K562 (cell line): ENCODE results near the gene ATXN7L2. TPM values are rescaled to one million over a fixed set of nuclear protein-coding genes. Genes with fewer than 3 reads are reported as not detected.

Experiments used
- polyA plus RNA-seq, 8 experiments: library from polyadenylated mRNA; depleted of rRNA in 4 of 8; stranded (reverse) in 5 of 8; unstranded in 3 of 8; fragments of >200 nt; fragmentation: Nextera tagmentation in 2 of 8; fragmentation: Illumina TruSeq in 1 of 8; extraction: Ambion mirVana in 2 of 8; extraction: Trizol in 1 of 8; gene quantifications; 2 replicates each; pipeline versions ENCODE4 v1.2.1 to v1.2.3, GENCODE V29; 2011 to 2014; ENCODE audit warnings: inconsistent platforms in 1 of 8, missing spikeins in 1 of 8
- total RNA-seq, 7 experiments: library from RNA; depleted of rRNA in 6 of 7; stranded (reverse); fragments of >200 nt in 6 of 7; fragmentation: Illumina TruSeq in 2 of 7; extraction: Trizol in 2 of 7; gene quantifications; 2 replicates each; pipeline versions ENCODE4 v1.2.1 to v1.2.3, GENCODE V29; 2011 to 2021; ENCODE audit warnings: low replicate concordance in 1 of 7

ATXN7L2 gene
- total and polyA plus RNA-seq, 9 of the 15 experiments (the other 6 are each of a cell fraction or from before 2014, with no cell fraction given): 0.21 to 10.4 (median 5.8) TPM

Other genes starting within 250 kb of the ATXN7L2 start
Only the 7 nearest of the 16 such genes appear.
- gene SORT1, start 86.0 kb upstream of the ATXN7L2 start, total RNA-seq (2014; rRNA removed): 35.5 and 41.4 TPM in 2 replicates
- 91.0 and 110 TPM in 2 replicates for gene SORT1, start 86.0 kb upstream of the ATXN7L2 start, total RNA-seq (2014; rRNA removed; fragmentation: Illumina TruSeq; extraction: Trizol)
- 88.2 and 96.9 TPM in 2 replicates for gene SORT1, start 86.0 kb upstream of the ATXN7L2 start, total RNA-seq (2015; rRNA removed; fragmentation: Illumina TruSeq; extraction: Trizol)
- 110 and 112 TPM in 2 replicates for gene SORT1, start 86.0 kb upstream of the ATXN7L2 start, total RNA-seq (2021)
- gene SORT1, start 86.0 kb upstream of the ATXN7L2 start, polyA plus RNA-seq (2011; rRNA removed): 78.2 and 92.1 TPM in 2 replicates
- gene SORT1, start 86.0 kb upstream of the ATXN7L2 start, polyA plus RNA-seq (2014; fragmentation: Illumina TruSeq; extraction: Trizol): 65.0 and 68.2 TPM in 2 replicates
- 10 to 100 TPM; 27.4 to 33.3 TPM for gene SORT1, start 86.0 kb upstream of the ATXN7L2 start, polyA plus RNA-seq (2014; fragmentation: Nextera tagmentation; extraction: Ambion mirVana)
- gene SORT1, start 86.0 kb upstream of the ATXN7L2 start, polyA plus RNA-seq (2014; rRNA removed): 41.4 and 43.4 TPM in 2 replicates
- gene PSMA5, start 57.5 kb upstream of the ATXN7L2 start, total RNA-seq (2014; rRNA removed): 77.1 and 82.6 TPM in 2 replicates
- 309 and 348 TPM in 2 replicates for gene PSMA5, start 57.5 kb upstream of the ATXN7L2 start, total RNA-seq (2014; rRNA removed; fragmentation: Illumina TruSeq; extraction: Trizol)
- 155 and 190 TPM in 2 replicates for gene PSMA5, start 57.5 kb upstream of the ATXN7L2 start, total RNA-seq (2015; rRNA removed; fragmentation: Illumina TruSeq; extraction: Trizol)
- gene PSMA5, start 57.5 kb upstream of the ATXN7L2 start, total RNA-seq (2021): 287 and 302 TPM in 2 replicates
- gene PSMA5, start 57.5 kb upstream of the ATXN7L2 start, polyA plus RNA-seq (2011; rRNA removed): 299 and 397 TPM in 2 replicates
- gene PSMA5, start 57.5 kb upstream of the ATXN7L2 start, polyA plus RNA-seq (2014; fragmentation: Illumina TruSeq; extraction: Trizol): 246 and 256 TPM in 2 replicates
- gene PSMA5, start 57.5 kb upstream of the ATXN7L2 start, polyA plus RNA-seq (2014; fragmentation: Nextera tagmentation; extraction: Ambion mirVana): 100 to 1,000 TPM; 451 to 542 TPM
- 225 and 273 TPM in 2 replicates for gene PSMA5, start 57.5 kb upstream of the ATXN7L2 start, polyA plus RNA-seq (2014; rRNA removed)
- 0.04 and 0.05 TPM in 2 replicates for gene SYPL2, start 17.4 kb upstream of the ATXN7L2 start, total RNA-seq (2014; rRNA removed)
- gene SYPL2, start 17.4 kb upstream of the ATXN7L2 start, total RNA-seq (2014; rRNA removed; fragmentation: Illumina TruSeq; extraction: Trizol): 0.03 TPM in 1 of 2 replicates, not detected in the other
- gene SYPL2, start 17.4 kb upstream of the ATXN7L2 start, total RNA-seq (2015; rRNA removed; fragmentation: Illumina TruSeq; extraction: Trizol): 0.07 and 0.08 TPM in 2 replicates
- 0.20 and 0.22 TPM in 2 replicates for gene SYPL2, start 17.4 kb upstream of the ATXN7L2 start, total RNA-seq (2021)
- gene SYPL2, start 17.4 kb upstream of the ATXN7L2 start, polyA plus RNA-seq (2011; rRNA removed): 0.03 TPM in 2 replicates
- 0.12 and 0.35 TPM in 2 replicates for gene SYPL2, start 17.4 kb upstream of the ATXN7L2 start, polyA plus RNA-seq (2014; fragmentation: Illumina TruSeq; extraction: Trizol)
- under 1 TPM in 1 of 2 experiments, not detected in 1; 0.03 TPM for gene SYPL2, start 17.4 kb upstream of the ATXN7L2 start, polyA plus RNA-seq (2014; fragmentation: Nextera tagmentation; extraction: Ambion mirVana)
- gene SYPL2, start 17.4 kb upstream of the ATXN7L2 start, polyA plus RNA-seq (2014; rRNA removed): 0.20 and 0.31 TPM in 2 replicates
- 1.8 and 2.6 TPM in 2 replicates for gene CYB561D1, start 10.2 kb downstream of the ATXN7L2 start, total RNA-seq (2014; rRNA removed)
- gene CYB561D1, start 10.2 kb downstream of the ATXN7L2 start, total RNA-seq (2014; rRNA removed; fragmentation: Illumina TruSeq; extraction: Trizol): 2.6 and 3.2 TPM in 2 replicates
- 3.1 and 3.5 TPM in 2 replicates for gene CYB561D1, start 10.2 kb downstream of the ATXN7L2 start, total RNA-seq (2015; rRNA removed; fragmentation: Illumina TruSeq; extraction: Trizol)
- gene CYB561D1, start 10.2 kb downstream of the ATXN7L2 start, total RNA-seq (2021): 5.9 and 7.2 TPM in 2 replicates
- 6.8 and 8.7 TPM in 2 replicates for gene CYB561D1, start 10.2 kb downstream of the ATXN7L2 start, polyA plus RNA-seq (2011; rRNA removed)
- 4.0 and 4.6 TPM in 2 replicates for gene CYB561D1, start 10.2 kb downstream of the ATXN7L2 start, polyA plus RNA-seq (2014; fragmentation: Illumina TruSeq; extraction: Trizol)
- under 1 TPM; 0.71 to 0.72 TPM for gene CYB561D1, start 10.2 kb downstream of the ATXN7L2 start, polyA plus RNA-seq (2014; fragmentation: Nextera tagmentation; extraction: Ambion mirVana)
- 4.9 and 5.5 TPM in 2 replicates for gene CYB561D1, start 10.2 kb downstream of the ATXN7L2 start, polyA plus RNA-seq (2014; rRNA removed)
- 0.78 and 1.00 TPM in 2 replicates for gene AMIGO1, start 25.8 kb downstream of the ATXN7L2 start, total RNA-seq (2014; rRNA removed)
- 0.67 and 0.69 TPM in 2 replicates for gene AMIGO1, start 25.8 kb downstream of the ATXN7L2 start, total RNA-seq (2014; rRNA removed; fragmentation: Illumina TruSeq; extraction: Trizol)
- gene AMIGO1, start 25.8 kb downstream of the ATXN7L2 start, total RNA-seq (2015; rRNA removed; fragmentation: Illumina TruSeq; extraction: Trizol): 0.53 and 0.54 TPM in 2 replicates
- gene AMIGO1, start 25.8 kb downstream of the ATXN7L2 start, total RNA-seq (2021): 0.72 and 1.0 TPM in 2 replicates
- 0.33 and 0.46 TPM in 2 replicates for gene AMIGO1, start 25.8 kb downstream of the ATXN7L2 start, polyA plus RNA-seq (2011; rRNA removed)
- gene AMIGO1, start 25.8 kb downstream of the ATXN7L2 start, polyA plus RNA-seq (2014; fragmentation: Illumina TruSeq; extraction: Trizol): 0.76 and 0.83 TPM in 2 replicates
- gene AMIGO1, start 25.8 kb downstream of the ATXN7L2 start, polyA plus RNA-seq (2014; fragmentation: Nextera tagmentation; extraction: Ambion mirVana): under 1 TPM; 0.24 to 0.31 TPM
- gene AMIGO1, start 25.8 kb downstream of the ATXN7L2 start, polyA plus RNA-seq (2014; rRNA removed): 0.45 and 0.71 TPM in 2 replicates
- not detected in 2 replicates for gene GPR61, start 56.0 kb downstream of the ATXN7L2 start, total RNA-seq (2014; rRNA removed)
- gene GPR61, start 56.0 kb downstream of the ATXN7L2 start, total RNA-seq (2014; rRNA removed; fragmentation: Illumina TruSeq; extraction: Trizol): 0.04 TPM in 1 of 2 replicates, not detected in the other
- gene GPR61, start 56.0 kb downstream of the ATXN7L2 start, total RNA-seq (2015; rRNA removed; fragmentation: Illumina TruSeq; extraction: Trizol): 0.15 TPM in 1 of 2 replicates, not detected in the other
- gene GPR61, start 56.0 kb downstream of the ATXN7L2 start, total RNA-seq (2021): not detected in 2 replicates
- gene GPR61, start 56.0 kb downstream of the ATXN7L2 start, polyA plus RNA-seq (2011; rRNA removed): 0.15 TPM in 1 of 2 replicates, not detected in the other
- not detected in 2 replicates for gene GPR61, start 56.0 kb downstream of the ATXN7L2 start, polyA plus RNA-seq (2014; fragmentation: Illumina TruSeq; extraction: Trizol)
- 1 to 10 TPM in 1 of 2 experiments, under 1 TPM in 1; 0.65 to 1.1 TPM for gene GPR61, start 56.0 kb downstream of the ATXN7L2 start, polyA plus RNA-seq (2014; fragmentation: Nextera tagmentation; extraction: Ambion mirVana)
- gene GPR61, start 56.0 kb downstream of the ATXN7L2 start, polyA plus RNA-seq (2014; rRNA removed): 0.25 TPM in 1 of 2 replicates, not detected in the other
- 7.1 and 7.9 TPM in 2 replicates for gene GNAI3, start 64.7 kb downstream of the ATXN7L2 start, total RNA-seq (2014; rRNA removed)
- gene GNAI3, start 64.7 kb downstream of the ATXN7L2 start, total RNA-seq (2014; rRNA removed; fragmentation: Illumina TruSeq; extraction: Trizol): 12.9 and 14.3 TPM in 2 replicates
- 11.0 and 11.9 TPM in 2 replicates for gene GNAI3, start 64.7 kb downstream of the ATXN7L2 start, total RNA-seq (2015; rRNA removed; fragmentation: Illumina TruSeq; extraction: Trizol)
- 9.1 TPM in 2 replicates for gene GNAI3, start 64.7 kb downstream of the ATXN7L2 start, total RNA-seq (2021)
- gene GNAI3, start 64.7 kb downstream of the ATXN7L2 start, polyA plus RNA-seq (2011; rRNA removed): 8.8 and 13.2 TPM in 2 replicates
- gene GNAI3, start 64.7 kb downstream of the ATXN7L2 start, polyA plus RNA-seq (2014; fragmentation: Illumina TruSeq; extraction: Trizol): 8.5 and 8.9 TPM in 2 replicates
- gene GNAI3, start 64.7 kb downstream of the ATXN7L2 start, polyA plus RNA-seq (2014; fragmentation: Nextera tagmentation; extraction: Ambion mirVana): 1 to 10 TPM; 6.9 to 8.0 TPM
- 6.3 and 6.8 TPM in 2 replicates for gene GNAI3, start 64.7 kb downstream of the ATXN7L2 start, polyA plus RNA-seq (2014; rRNA removed)